DMS53 treated with DMSO at 0.1 percent for 48 hours (cell line): Measurements from ENCODE around the gene GNAQ.
A peak's percentile ranks its signal among the peaks of the same experiment; 100 is the strongest.
"Not testable (repeated sequence)": the region's sequence is repeated elsewhere in the genome, so short reads cannot be mapped to it uniquely, and the experiment has no call there.

Experiments used
- DNase-seq: peaks from one replicate; lab custom pipeline; 2025; ENCODE audit not compliant: unreplicated experiment; lab: John Stamatoyannopoulos, UW

Gene GNAQ

DNA sequence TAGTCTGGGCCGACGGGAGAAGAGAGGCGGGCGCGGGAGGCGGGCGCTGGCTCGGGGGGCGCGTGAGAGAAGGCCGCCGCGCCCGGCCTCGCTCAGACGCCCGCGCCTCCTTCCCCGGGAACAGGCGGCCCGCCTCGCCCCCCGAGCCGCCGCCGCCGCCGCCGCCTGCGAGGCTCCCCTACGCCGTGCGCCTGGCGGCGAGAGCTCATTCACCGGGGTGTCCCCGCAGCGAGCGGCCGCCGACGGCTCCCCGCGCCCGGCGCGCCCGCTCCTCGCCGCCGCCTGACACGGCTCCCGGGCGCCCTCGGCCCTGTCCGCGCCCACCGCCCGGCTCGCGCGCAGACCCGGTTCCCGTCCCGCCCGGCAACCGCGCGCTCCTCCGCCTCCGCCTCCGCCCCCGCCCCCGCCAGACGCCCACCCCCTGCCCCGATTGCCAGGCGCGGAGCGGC, at the start of gene GNAQ:
Gene GNAQ, minus strand, starts transcription at position 368 of the 449 bp plus-strand sequence. CDS start 576 bp downstream, outside the sequence.
- DNase-seq, result no peak

GRCh38 chr9:78074385-78075291, 43.0 kb upstream of the GNAQ start:
- no peak for DNase-seq

GRCh38 chr9:78073722-78074121, 42.1 kb upstream of the GNAQ start:
- no peak for DNase-seq

GRCh38 chr9:78072586-78073199, 41.1 kb upstream of the GNAQ start:
- no peak for DNase-seq

DNA sequence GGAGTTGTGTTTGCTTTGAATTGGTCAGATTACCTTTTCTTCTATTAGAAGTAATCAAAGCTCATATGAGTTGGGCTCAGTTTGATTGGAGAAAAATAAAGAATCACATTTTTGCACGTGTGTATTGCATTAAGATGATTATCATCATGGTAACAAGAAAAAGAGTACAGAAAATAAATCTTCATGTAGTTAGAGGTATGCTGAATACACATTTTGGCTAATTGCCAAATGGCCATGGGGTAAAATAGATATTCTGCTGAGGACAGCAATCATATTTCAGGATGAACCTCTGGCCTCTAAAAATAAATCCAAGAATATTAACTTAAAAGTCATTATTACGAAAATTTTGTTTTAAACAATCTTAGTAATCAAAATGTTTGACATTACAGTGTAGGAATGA, 38.9 kb upstream of the GNAQ start:
- no peak for DNase-seq

DNA sequence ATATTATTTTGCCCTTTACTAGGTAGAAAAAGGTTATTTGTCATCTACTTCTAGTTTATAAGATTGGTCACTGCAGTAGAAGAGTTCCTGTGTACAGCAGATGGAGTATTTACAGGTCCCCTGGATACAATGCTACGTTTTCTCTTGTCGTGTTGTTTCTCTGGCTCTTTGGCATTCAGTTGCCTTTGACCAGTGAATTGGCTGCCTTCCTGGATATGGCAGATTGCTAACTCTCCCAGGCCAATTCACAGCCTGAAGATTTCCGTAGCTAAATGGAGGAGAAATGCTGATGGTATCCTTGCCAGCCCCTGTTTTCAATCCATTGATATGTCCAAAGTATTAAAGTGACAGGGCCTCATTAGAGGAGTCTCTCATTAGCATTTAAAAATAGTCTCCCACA, 32.5 kb upstream of the GNAQ start:
- no peak for DNase-seq

- no peak for DNase-seq
Observed at GRCh38 chr9:78062710-78063109, 31.1 kb upstream of the GNAQ start.

DNA sequence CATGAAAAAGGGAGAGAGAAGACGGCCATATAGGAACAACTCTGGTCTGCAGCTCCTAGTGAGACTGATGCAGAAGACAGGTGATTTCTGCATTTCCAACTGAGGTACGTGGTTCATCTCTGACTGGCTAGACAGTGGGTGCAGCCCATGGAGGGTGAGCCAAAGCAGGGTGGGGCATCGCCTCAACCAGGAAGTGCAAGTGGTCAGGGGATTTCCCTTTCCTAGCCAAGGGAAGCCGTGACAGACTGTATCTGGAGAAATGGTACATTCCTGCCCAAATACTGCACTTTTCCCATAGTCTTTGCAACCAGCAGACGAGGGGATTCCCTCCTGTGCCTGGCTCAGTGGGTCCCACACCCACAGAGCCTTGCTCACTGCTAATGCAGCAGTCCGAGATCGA, 22.6 kb upstream of the GNAQ start:
- DNase-seq, result not testable (repeated sequence)

GRCh38 chr9:78053627-78054026, 22.0 kb upstream of the GNAQ start:
- DNase-seq, result no peak

DNA sequence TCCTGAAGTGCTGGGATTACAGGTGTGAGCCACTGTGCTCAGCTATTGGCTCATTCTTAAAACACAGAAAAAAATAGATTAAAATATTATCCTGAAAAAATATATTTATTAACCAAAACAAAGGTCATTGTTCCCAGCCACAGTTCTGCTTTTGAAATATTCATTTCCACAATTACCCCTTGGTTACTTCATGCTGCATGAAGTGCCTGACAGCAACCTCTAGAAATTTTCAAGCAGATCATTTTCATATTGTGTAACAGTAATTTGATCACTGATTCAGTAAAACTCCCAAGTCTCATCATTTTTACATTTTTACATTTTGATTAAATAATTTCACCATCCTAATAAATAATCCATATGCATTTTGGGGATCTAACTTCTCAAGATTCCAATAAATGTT, 18.8 kb upstream of the GNAQ start:
- no peak for DNase-seq

- no peak for DNase-seq
Observed at GRCh38 chr9:78049484-78049883, 17.9 kb upstream of the GNAQ start.

- DNase-seq, result no peak
Observed at GRCh38 chr9:78047106-78047505, 15.5 kb upstream of the GNAQ start.

DNA sequence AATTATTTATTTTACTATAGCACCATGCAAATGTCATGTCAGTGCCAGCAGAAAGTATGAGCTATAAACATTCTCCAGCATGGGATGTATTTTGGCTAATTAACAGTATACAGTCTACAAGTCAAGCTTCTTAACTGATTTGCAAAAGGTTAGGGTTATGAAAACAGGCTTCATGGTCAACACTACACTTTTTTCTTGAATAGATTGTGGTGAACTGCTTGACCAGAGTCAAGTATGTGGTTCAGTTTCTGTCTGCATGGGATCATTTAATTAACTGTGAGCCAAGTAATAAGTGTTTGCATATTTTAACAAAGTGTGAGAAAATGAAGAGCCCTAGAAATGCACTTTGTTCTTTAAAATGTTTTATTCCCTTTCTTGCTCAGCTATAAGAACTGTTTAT, 14.5 kb upstream of the GNAQ start:
- no peak for DNase-seq

- no peak for DNase-seq
Observed at GRCh38 chr9:78044886-78045285, 13.3 kb upstream of the GNAQ start.

GRCh38 chr9:78044189-78044588, 12.6 kb upstream of the GNAQ start:
- DNase-seq, result peak; percentile 74

DNA sequence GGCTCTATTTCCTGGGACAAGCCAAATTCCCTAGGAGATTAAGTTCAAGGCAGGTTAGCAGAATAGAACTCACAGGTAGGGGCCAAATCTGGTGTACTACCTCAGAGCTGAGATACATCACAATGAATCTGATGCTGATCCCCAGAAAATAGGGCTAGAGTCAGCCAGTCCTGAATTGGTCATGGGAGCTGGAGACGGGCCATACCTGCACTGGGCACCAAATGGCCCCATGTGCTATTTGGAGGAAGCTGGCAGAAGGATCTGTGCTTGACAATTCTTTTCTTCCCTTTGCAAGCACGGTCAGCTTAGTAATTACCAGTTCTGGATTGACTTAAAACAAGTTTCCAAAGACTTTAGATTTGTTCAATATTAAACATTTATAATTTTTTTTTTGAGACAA, 10.4 kb upstream of the GNAQ start:
- no peak for DNase-seq

DNA sequence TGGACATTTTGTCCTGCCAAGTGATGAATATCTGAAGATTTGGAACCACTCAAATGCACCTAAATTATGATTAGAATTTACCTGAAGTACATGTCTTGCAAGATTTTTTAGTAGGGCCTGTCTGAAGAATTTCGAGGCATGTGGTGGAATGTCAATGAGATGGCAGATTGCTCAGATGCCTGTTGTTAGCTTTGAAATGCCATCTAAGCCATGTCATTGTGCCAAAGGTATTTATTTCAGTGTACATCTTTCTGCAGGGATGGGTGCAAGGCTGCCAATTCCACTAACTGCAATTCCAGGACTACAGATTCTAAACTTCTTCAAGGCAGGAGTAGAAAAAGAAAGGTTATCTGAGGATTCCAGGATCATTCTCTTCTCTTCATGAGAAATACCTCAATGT, 9.1 kb upstream of the GNAQ start:
- DNase-seq, result no peak

- DNase-seq, result no peak
Observed at GRCh38 chr9:78038620-78039300, 7.1 kb upstream of the GNAQ start.

DNA sequence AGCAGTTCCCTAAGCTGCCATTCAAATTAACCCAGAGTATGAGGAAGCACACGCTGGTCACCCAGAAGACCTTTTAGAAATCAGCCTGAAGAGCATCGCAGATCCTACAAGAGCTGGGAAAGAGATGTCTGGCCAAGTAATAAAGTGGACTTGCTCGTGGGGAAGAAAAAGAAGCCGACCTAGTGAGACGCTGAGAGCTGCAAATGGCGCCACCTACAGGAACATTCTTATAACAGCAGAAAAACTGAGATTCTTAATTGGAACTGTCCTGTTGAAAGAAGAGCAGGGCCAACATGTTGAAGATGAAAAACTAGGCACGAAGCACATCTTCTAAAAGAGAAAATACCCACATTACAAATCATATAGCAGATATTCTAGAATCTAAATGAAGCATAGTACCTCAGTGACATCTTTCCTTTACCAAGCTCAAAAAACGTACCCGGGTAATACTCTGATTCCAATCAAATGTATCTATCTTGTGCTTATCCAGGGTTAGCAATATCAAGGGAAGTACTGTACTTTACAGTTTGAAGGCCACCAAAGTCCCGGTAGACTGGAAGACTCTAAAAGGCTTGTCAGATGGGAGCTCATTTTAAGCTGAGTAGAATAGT, 3.9 kb upstream of the GNAQ start:
- peak; percentile 68 for DNase-seq

GRCh38 chr9:78033870-78034269, 2.3 kb upstream of the GNAQ start:
- peak; percentile 82 for DNase-seq

DNA sequence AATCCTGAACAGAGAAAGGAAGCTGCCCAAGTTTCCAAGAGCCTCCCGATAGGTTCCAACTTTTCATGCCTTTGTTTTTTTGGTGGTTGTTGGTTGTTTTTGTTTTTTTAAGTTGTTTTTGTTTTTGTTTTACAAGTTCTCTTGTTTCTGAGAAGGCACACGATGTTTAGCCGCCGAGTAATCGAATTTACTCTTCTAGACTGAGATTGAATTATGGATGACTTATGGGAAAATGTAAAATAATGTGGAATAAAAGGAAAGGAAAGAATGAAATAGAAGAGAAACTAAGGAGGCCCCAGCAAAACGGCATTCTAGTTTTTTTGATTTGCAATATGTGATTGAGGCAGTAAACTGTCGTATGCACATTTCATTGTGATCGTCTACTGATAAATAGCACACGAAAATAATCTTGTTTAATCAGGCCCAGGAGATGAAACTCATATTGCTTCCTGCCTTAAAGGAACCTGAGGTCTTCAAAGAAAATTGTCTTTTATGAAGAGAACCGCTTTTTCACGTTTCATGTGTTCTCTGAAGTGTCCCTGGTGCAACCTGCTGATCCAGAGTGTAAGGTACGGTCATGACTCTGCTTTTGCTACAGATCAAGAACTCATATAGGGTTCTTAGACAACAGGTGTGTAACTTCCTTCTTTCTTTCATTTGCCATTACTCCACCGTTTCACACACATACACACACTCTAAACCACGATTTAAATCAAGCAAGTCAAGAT, 1.3 kb upstream of the GNAQ start:
- peak; percentile 47 for DNase-seq
